T-helper 2 cell treated with Interferon-gamma antibody and Interleukin-4, amounts not matched to agents 100 ng/mL and 5 ng/mL, for 36 hours (primary cell): ENCODE results near the gene NOMO2. TPM values are rescaled to one million over a fixed set of nuclear protein-coding genes. Genes with fewer than 3 reads are reported as not detected.
"Not testable (repeated sequence)": the region's sequence is repeated elsewhere in the genome, so short reads cannot be mapped to it uniquely, and the experiment has no call there.

Experiments
- intact Hi-C: fragments of 100-400 bp; cut with micrococcal nuclease; formaldehyde crosslinking; loops from one replicate; pipeline ENCODE4 v1.15.1; 2023
- total RNA-seq: library from RNA; stranded (reverse); gene quantifications from 2 replicates; pipeline ENCODE4 v1.2.3, GENCODE V29; 2022

The NOMO2 gene
- total RNA-seq, 1 donor from 2014 or later: 115 TPM

DNA sequence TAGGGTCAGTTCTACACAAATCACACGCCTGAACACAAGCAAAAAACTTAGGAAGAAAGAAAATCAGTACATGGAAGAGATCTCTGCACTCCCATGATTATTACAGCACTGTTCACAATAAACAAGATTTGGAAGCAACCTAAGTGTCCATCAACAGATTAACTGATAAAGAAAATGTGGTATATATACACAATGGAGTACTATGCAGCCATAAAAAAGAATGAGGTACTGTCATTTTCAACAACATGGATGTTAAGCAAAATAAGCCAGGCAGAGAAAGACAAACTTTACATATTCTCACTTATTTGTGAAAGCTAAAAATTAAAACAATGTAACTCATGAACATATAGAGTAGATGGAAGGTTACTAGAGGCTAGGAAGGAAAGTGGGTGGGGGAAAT is 16.0 kb upstream of the NOMO2 start:
- intact Hi-C loops: not testable (repeated sequence)

DNA sequence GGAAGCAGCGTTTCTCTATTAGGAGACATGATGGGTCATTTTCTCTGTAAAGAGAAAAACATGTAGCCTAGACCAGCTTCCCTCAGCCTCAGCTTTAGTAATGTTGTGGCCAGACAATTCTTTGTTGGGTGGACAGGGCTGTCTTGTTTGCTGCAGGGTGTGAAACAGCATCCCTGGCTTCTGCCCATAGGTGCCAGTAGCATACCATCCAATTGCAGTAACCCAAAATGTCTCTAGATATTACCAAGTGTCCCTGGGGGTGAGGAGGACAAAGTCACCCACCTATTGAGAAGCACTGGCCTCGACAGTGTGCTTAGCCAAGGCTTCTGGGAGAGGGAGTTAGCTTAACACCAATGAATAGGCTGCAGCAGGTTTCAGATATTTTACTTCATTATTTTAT is 14.0 kb upstream of the NOMO2 start:
- intact Hi-C loops: not testable (repeated sequence)

DNA sequence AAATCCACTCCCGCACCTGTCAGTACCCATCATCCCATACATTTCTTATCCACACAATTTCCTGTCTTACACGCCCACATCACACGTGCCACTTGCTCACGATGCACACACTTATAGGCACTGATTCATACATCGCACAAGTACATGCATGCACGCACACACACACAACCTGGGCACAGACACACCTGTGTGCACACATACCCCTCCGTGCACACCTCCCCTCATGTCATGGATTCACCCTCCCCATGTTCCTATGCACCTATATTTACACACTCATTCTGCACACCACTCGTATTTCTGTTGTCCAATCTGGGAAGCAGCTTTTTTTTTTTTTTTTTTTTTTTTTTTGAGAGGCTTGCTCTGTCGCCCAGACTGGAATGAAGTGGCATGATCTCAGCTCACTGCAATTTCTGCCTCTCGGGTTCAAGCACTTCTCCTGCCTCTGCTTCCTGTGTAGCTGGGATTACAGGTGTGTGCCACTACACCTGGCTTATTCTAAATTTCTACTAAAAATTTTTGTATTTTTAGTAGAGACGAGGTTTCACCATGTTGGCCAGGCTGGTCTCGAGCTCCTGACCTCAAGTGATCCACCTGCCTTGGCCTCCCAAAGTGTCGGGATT is 13.5 kb upstream of the NOMO2 start:
- intact Hi-C loops: not testable (repeated sequence)

DNA sequence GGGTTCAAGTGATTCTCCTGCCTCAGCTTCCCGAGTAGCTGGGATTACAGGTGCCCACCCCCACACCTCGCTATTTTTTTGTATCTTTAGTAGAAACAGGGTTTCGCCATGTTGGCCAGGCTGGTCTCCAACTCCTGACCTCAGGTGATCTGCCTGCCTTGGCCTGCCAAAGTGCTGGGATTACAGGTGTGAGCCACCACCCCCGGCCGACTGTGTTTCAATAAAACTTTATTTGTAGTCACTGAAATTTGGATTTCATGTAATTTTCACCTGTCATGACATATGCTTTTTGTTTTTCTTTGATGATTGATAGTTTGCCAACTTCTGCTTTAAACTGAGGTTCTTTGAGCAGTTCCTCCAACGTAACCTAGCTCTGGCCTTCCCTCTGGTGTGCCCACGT is 12.0 kb upstream of the NOMO2 start:
- intact Hi-C loops: not testable (repeated sequence)

DNA sequence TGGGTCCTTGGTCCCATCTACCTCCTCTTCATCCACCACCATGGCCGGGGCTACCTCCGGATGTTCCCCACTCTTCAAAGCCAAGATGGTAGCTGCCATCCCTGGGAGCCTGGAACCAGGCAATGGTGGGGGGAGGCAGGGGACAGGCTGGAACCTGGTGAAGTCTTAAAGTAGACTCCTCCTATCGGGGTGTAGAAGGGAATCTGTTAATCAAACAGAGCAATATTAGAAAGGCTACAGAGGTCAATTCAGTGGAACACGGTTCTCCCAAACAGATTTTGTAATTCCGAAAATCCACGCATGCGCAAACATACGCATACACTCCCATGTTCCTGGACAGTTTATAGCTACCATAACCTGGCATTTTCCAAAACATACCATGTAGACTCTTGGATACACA is 11.1 kb upstream of the NOMO2 start:
- intact Hi-C loops: not testable (repeated sequence)

DNA sequence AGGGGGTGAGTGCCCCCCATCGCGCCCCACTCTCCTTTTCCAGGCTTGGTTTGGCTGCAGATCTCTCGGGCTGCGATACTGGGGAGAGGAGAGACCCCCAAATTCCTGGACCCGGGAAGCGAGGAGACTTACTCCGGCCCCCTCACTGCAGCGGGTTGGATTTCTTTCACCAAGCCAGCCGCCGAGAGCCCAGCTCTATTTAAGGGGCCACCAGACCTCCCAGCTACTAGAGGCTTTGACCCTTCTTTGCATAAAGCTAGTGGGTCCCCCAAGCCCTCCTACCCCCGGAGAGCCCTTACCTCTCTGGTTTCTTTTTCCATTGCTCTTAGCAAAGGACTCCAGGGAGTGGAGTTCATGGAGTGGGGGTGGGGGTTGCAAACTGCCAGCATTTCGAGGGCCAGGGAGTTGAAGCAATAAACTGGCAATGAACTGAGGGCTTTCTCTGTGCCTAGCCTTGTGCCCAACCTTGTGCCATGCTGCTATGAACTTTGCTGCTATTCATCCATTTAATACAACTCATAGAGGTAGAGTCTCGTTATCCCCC is 9.5 kb upstream of the NOMO2 start:
- intact Hi-C loops: not testable (repeated sequence)

DNA sequence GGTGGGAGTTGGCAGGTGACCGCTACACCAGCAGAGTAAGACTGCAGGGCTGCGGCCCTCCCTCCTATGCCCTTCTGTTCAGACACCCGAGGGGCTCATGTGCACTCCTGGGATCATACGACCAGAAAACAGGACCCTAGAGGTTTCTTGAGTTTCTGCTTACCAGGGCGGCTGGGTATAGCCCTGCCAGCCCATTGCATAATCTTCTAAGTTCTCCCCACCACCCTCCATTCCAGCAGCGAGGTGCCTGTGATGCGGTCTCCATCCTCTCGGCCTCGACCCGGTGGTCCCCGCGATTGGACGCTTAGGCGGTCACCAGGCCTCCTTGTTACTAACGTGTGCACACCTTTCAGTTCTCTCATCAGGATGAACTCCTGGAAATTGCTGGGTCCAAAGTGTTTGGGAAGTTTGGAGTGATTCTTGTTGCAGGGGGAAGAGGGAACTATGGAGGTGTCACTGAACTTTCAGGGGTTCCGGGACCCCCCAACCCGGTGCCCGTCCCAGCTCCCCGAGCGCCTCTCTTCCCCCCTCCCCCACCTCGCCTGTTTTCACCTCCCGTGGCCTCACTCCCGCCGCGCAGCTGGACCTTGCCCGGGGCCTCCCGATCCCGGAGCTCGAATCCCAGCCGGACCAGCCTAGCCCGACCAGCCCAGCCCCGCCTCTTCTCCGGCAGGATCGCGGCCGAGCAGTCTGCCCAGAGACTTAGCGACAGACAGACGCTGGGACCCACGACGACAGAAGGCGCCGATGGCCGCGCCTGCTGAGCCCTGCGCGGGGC is 8.8 kb upstream of the NOMO2 start:
- intact Hi-C loops: not testable (repeated sequence)

DNA sequence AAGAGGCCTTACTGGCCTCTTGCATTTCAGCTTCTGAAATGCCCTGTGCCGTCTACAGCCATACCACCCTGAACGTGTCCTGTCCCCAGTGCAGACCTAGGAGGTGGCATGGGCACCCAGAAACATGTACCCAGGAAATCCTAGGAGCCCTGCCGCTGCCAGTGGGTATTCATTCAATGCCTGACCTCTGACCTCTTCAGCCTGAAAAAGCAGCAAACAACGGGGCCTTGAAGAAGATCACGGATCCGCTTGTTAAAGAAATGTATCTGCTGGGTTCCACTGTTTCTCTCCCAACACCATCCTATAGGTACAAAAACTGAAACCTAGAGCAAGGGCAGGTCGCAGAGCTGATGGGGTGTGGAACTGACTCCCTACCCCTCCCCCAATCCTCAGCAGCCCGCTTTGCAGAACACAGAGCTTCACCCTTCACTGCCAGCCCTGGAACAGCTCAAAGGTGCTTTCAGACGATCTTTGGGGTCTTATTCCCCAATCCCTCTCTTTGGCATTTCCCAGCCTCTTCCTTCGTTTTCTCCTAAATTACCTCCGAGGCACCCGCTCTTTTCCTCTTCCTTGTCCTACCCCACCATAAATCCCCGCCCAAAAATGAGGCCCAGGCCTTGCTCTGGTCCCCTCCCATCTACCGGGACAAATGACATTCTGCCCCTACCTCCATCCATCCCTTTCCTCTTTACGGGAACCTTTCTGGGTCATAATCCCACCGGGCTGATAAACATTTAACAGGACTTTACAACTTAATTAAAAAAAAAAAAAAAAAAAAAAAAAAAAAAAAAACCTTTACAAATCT is 1.3 kb downstream of the NOMO2 start:
- intact Hi-C loops: not testable (repeated sequence)

DNA sequence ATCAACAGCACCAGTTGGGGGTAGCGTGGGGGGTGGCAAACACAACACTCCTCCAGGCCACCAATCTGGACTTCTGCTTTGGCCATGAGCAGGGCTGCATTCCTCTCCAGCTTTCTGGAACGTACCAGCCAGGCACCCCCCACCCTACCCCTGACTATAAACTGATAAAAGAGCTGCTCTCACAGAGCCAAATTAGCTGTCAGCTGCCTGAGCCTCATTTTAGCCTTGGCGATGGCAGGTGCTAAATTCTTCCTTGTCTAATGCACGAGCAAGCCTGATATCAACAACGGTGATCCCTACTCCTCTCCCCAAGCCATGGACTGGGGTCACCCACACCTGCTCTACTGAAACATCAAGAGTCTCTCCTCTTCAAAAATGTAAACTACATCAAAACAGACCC is 8.2 kb downstream of the NOMO2 start:
- intact Hi-C loops: not testable (repeated sequence)

DNA sequence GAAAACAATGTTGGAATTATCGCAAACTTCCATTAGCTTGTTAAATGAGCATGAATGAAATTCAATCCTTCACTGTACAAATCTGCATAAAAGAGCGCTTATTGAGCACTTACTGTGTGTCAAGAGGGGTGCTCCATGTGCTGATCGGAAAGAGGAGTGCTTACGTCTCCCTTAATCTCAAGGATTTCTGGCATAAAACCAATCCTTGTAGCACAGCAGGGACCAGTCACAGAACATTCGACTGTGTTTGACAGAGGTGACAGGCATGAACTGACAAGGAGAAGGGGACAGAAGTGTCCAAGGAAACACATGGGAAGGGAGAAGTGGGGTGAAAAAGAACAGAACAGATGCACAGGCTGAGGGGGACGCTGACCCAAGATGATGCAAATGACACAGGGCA is 14.5 kb downstream of the NOMO2 start:
- intact Hi-C loops: not testable (repeated sequence)

DNA sequence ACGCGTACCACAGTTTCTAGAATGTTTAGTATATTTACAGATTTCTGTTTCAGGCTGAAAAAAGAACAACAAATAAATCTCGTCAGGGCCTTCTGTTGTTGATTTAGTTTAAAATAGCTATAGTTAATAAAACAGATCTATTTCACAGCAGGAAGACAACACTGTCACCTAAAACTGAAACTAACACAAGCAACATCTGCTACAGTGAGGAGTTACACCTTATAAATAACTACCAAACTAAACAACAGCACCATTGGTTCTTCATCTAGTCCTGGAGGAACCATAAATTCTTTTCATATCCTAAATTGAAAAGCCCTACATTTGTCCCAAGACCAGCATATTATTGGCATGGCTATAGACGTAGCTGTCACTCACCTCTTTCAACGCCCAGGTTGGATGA is 15.0 kb downstream of the NOMO2 start:
- intact Hi-C loops: not testable (repeated sequence)

DNA sequence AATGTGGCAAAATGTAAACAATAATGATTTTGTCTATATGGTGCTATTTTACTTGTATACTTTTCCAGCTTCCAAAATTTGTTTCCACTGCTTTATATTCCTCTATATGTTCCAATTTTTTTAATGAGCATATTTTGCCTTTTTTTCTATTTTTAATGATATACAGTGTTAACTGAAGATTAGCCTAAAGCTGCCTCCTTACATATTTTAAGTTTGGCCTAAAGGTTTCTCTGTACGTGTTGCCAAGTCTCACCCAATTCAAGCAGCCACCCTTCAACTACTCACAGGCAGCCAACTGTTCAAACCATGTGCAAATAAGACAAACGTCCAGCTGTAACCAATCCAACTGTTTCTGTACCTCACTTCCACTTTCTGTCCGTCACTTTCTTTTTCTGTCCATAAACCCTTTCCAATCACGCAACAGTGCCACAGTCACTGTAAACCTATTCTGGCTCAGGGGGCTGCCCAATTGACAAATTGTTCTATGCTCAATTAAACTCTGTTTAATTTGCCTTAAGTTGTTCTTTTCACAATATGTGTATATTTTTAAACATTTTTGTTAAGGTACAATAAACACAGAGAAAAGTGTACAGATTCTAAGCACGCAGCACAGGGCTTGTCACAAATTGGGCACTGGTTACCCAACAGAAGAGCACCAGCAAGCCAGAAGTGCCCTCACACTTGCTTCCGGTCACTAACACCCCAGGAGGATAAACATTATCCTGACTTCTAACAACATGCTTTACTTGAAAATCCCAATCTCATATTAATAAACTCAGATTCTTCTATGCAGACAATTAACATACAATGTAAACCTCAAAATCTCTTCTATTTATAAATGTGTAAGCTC is 17.4 kb downstream of the NOMO2 start:
- intact Hi-C loops: not testable (repeated sequence)

DNA sequence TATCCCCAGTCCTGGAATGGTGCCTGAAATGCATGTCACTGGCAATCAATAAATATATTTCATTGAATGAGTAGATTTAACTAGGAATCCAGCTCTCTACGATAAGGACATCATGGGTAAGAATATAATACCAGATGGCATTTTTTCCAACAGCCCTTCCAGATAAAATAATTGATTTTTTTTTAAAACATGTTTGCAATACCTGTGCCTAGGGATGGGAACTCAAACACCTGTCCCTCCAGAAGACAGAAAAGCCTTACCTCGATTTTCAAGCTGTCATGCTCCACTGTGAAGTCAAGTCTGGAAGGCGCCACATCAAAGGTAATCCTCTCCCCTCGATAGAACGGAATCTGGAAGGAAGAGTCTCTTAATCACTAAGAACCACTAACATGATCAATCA is 20.0 kb downstream of the NOMO2 start:
- intact Hi-C loops: not testable (repeated sequence)

DNA sequence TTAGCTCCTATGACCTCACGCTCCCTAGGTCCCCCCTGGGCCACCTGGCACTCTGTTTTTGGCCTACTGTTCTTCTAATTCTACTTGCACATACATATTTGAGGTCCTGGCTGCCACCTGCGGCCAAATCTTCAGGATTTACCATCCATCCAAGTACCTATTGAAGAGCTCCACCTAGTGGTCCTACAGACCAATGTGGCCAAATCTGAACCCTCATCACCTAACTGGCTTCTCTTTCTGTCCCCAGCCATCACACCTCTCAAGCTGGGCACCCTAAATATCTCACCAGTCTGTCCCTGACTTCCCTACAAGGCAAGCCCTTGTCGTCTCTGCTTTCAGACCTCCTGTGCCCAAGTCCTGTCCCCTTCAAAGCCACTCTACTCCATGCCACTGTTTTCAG is 24.9 kb downstream of the NOMO2 start:
- intact Hi-C loops: not testable (repeated sequence)

DNA sequence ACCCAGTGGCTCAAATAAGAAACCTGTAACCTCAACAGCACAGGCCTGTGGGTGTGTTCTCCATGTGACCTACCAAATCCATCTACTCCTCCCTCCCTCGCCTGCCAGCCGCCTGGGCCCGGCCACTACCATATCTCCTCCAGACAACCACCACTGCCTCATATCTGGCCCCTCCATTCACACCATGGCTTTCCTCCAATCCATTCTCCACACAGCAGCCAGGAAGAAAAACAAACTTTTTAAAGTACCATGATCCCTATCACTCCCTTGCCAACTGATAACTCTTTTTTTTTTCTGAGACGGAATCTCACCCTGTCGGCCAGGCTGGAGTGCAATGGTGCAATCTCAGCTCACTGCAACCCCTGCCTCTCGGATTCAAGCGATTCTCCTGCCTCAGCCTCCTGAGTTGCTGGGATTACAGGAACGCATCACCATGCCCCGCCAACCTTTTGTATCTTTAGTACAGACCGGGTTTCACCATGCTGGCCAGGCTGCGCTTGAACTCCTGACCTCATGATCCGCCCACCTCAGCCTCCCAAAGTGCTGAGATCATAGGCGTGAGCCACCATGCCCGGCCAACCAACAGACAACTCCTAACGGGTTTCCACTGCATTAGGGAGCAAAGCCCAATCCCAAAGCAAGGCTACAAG is 26.3 kb downstream of the NOMO2 start:
- intact Hi-C loops: not testable (repeated sequence)

DNA sequence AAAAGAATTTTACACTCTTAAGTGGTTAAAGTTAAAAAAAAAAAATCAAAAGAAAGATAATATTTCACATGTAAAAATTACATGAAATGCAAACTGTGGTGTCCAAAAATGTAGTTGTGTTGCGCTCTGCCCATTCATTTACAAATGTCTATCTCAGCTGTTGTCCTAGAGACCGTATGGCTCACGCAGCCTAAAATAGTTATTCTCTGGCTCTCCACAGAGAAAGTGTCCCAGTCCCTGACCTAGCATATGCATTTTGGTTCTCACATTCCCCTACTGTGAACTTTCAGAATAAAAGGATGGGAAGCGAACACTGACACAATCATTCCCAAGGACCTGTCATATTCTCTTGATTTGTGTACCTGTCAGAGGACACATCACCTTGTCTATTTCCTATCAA is 27.6 kb downstream of the NOMO2 start:
- intact Hi-C loops: not testable (repeated sequence)

DNA sequence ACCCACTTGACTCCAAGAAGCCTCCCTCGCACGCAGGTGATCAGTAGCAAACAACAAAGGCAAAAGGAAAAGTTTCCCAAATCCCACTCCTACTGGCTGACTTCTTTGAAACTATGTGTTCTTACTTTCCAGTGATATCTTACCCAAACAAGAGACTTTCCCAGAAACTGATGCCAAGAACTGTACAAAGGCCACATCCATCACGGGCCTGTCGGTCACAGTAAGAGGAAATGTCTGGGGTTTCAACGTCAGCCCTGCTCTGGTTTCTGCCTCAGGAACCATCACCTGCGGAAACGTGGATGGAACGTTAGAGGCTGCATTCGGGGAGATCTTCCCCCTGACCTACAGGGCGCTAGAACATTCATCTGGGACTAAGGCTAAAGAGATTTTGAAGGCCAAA is 30.6 kb downstream of the NOMO2 start:
- intact Hi-C loops: not testable (repeated sequence)

DNA sequence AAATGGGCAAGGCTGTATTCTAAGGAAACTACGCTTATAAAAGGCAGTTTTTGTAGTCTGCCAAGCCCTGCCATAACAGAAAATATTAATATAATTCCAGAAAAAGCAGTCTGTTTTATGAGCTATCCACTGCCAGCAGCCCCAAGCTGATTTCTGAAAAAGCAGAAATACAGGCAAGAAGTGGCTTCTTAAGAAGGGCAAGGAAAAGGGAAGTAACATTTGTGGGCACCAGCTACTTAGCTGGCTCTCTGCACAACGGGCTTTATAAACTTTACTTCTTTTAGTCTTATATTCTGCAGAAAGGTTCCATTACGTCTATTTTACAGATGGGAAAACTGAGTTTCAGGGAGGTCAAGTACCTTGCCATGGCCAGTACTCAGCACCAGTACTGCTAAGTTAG is 31.6 kb downstream of the NOMO2 start:
- intact Hi-C loops: not testable (repeated sequence)

DNA sequence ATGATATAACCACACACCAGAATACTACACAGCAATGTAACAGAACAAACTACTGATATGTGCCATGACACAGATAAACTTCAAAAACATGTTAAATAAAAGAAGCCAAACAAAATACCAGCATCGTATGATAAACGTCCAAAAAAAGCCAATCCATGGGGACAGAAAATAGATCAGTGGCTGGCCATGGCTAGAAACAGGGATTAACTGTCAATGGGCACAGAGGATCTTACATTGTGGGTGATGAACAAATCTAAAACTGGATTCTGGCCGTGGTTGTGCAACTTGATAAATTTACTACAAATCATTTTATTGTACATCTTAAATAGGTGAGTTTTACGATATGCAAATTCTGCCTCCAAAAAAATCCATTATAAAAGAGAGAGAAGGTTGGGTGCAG is 35.4 kb downstream of the NOMO2 start:
- intact Hi-C loops: not testable (repeated sequence)

DNA sequence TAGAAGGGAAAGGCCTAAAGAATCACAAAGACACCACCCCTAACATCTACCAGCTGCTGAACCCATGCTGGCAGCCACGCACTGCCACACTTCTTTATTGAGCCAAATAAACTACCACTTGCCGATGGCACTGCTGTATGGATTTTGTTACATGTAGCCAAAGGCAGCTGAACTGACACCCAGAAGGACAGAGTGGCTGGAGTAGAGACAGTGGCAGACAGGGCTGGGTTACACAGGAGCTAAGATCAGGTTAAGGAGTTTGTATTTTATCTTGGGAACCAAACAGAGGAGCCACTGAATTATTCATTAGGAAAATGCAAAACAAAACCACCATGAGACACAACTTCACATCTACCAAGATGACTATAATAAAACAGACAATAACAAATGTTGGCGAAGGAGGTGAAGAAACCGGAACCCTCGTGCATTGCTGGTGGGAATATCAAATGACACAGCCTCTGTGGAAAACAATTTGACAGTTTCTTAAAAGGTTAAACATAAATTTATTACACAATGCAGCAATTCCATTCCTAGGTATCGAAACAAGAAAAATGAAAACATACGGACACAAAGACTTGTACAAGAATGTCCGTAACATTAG is 35.9 kb downstream of the NOMO2 start:
- intact Hi-C loops: not testable (repeated sequence)
